Activated effector memory CD4-positive, alpha-beta T cell treated with Interleukin-2 at 50 U/mL for 16 hours (primary cell): ENCODE measurements around the gene CHP1.
A peak's percentile ranks its signal among the peaks of the same experiment; 100 is the strongest.
"Not testable (repeated sequence)": the region's sequence is repeated elsewhere in the genome, so short reads cannot be mapped to it uniquely, and the experiment has no call there.

Experiments used
- DNase-seq: peaks from one replicate; pipeline ENCODE4 v3.0.0-alpha.2; 2020

CHP1 gene

DNA sequence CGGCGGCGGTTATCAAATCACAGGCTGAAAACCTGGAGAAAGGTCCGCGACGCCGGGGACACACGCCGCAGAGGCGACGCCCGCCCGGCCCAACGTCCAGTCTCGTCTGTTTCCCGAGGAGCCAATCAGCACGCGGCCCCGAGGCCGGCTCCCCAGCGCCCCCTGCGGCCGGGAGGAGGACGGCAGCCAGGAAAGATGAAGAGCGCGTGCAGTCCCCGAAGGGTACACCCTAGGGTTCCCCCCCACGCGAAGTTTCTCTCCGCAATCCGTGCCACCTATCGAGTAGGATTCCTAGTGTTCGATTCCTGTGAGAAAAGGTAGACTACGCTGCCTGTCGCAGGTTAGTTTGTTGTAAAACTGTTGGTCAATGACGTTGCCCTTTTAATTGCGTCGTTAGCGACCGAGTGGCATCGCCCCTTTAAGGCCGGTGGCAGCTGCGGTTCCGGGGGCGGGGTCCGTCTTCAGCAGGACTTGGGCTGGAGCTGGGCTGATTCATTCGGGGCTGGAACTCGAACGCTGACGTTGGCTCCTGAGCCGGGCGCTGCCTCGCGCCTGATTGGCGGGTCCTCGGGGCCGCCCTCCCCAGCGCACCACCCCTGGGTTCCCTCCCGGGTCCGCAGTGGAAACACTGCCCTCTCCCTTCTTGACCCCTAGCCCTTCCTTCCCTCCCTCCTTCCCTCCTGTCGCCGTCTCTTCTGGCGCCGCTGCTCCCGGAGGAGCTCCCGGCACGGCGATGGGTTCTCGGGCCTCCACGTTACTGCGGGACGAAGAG is at the start of gene CHP1, which contains the start of gene EXD1:
TSS of gene CHP1 (plus strand) at position 619 of the 772 bp plus-strand sequence. CDS start at position 734, 115 bp downstream.
TSS of gene EXD1 (minus strand) at position 108 of the 772 bp plus-strand sequence. CDS start 4,182 bp downstream, outside the sequence.
- peak; percentile 93 for DNase-seq

DNA sequence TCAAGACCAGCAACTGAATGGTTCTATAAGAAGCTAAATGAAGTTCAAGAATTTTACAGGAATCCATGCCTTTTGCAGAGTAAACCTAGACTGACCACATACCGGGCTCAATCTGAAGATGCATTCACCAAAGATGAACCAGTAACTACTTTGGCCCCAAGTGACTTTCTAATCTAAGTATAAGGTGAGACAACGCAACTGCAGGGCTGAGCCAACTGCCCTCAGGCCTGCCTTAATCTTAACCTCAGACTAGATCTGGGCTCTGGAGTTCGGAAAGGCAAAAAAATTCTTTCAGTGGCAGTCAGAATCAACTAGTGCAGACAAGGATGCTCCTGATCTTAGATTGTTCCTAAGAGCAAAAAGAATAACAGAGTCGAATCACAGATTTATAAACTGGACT is 48.8 kb upstream of the CHP1 start:
- no peak for DNase-seq

DNA sequence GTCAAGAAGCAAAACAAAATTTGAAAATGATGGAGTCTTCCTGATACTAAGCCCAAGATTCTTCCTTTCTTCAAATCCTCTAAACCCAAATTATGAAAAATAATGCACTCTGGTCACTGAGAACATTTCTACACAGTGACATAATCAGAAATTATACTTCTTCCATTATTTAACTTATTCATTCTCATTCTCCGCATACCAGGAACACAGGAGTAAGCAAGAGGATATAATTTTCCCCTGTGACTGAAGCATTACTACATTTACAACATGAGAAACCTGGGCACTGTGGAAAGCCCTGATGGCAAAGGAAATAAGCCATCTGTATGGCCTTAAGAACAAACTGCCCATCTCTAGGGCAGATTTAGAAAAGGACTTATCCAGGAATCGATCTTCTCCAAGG is 47.5 kb upstream of the CHP1 start:
- DNase-seq = no peak

DNA sequence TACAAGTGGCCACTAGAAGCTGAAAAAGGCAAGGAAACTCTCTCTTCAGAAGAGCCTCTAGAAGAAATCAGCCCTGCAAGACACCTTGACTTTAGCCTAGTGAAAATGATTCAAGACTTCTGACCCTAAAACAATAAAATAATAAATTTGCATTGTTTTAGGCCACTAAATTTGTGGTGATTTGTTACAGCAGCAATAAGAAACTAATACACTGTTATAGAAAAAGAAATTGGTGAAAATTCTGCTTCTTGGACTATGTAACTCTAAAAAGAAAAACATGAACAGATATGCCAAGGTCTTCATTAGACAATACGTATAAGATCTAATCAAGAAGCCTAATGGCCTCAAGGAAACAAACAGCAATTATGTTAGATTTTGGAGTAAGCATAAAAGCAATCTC is 36.6 kb upstream of the CHP1 start:
- no peak for DNase-seq

DNA sequence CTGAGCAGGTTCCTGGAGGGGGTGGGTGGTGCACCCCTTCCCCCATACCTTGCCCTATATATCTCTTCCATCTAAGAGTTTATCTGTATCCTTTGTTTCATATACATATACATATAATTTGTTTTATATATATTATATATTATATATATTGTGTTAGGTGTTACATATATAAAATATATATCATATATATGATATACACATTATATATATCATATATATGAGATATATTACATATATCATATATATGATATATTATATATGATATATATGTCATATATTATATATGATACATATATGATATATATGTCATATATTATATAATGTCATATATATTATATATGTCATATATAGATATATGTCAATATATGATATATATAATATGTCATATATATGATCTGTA is 31.6 kb upstream of the CHP1 start:
- no peak for DNase-seq

DNA sequence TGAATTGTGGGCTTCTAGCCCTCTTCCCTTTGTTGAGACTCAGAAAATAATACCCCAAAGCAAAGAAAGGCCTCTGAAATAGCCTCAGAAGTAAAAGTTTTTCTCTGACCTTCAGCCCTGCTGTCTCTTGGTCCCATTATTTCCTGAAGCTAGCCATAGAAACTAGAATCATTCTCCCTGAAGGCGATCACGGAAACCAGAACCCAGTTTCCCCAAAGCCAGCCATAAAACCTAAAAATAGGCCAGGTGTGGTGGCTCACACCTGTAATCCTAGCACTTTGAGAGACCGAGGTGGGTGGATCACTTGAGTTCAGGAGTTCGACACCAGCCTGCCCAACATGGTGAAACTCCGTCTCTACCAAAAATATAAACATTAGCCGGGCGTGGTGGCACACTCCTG is 27.7 kb upstream of the CHP1 start:
- DNase-seq = no peak

DNA sequence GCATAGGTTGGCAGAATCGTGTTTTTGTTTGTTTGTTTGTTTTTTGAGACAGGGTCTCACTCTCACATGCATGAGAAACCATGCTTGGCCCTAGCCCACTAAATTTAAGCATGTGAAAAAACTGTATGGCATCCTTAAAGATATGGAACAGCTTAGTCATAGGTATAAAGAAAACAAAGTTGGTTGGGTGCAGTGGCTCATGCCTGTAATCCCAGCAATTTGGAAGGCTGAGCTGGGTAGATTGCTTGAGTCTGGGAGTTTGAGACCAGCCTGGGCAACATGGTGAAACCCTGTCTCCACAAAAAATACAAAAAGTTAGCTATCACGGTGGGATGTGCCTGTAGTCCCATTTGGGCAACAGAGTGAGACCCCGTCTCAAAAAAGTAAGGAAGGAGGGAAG is 25.8 kb upstream of the CHP1 start:
- DNase-seq = no peak

DNA sequence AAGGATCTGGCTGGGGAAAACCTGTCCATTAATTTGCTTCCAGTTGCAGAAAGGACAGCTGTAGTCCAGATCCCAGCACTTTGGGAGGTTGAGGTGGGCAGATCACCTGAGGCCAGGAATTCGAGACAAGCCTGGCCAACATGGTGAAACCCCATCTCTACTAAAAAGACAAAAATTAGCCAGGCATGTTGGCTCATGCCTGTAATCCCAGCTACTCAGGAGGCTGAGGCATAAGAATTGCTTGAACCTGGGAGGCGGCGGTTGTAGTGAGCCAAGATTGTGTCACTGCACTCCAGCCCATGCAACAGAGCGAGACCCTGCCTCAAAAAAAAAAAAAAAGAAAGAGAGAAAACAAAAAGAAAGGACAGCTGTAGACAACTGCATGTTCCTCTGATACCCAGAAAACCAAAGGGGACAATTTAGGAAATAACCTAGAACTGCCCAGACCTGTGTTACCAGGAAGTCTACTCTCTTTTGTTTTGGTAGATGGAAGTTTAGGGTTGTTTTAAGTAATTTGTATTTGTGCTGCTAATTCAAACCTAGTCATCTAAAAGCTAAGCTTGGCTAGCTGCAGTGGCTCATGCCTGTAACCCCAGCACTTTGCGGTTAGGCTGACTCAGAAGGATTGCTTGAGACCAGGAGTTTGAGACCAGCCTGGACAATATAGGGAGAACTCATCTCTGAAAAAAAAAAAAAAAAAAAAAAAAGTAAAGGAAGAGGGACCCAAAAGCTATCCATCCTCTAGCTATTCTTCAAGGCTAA is 23.2 kb upstream of the CHP1 start:
- DNase-seq = no peak

DNA sequence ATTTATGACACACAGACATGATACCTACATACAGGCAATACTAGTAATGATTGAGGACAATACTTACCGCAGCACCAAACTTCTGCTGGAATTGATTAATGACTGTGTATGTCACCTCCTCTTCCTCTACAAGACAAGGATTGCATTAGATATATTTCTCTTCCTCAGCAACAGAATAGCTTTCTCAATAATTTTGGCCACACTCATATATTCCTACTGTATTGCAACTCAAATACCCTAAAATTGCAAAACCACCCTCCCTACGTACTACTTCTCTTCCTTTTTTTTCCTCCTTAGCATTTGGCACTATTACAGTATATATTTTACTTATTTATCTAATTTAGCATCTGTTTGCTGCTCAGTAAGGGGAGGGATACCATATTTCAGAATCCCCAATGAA is 15.4 kb upstream of the CHP1 start:
- no peak for DNase-seq

DNA sequence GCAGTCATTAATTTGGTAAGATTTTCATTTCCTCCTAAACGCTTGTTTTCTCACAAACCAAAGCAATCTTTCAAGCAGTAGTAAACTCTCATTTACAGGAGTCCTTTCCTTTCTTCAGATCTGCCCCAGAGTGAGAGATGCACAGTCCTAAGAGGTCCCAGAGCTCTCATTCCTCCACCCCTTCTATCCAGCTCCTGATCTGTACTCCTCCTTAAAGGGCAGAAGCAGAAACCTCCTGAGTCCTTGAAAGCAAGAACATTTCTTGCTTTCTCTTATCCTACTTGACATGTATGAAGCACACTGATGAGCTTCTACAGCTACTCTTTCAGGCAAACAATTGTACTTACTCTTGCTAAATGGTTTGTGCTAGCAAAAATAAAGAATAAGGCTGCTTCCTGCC is 12.2 kb upstream of the CHP1 start:
- DNase-seq = no peak

DNA sequence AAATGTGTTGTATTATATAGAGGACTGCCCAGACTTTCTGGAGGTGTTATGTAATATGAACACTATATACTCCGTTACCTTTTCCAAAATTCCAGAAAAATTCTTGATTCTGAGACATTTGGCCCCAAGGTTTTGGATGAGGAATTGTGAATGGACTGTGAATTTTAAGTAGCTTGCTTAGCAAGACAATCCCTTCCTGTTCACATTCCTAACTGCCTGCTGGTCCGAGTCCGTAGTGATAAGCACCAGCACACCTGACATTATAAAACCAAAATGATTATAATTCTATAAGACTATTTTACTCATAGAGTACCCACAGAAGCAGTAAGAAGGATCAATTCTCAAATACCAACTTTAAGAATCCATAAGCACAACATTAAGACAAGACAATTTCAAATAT is 11.7 kb upstream of the CHP1 start:
- no peak for DNase-seq

DNA sequence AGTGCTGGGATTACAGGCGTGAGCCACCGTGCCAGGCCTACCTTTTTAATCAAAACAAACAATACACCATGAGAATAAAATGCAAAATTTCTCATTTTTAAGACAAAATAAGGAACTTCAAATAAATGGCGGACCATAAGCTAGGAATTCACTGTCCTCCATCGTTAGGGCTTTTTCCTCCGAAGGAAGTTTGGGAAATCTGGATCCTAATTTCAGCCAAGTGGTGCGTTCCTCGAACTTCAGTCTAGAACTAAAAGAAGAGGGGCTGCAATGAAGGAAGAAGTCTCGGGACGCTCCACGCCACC is 771 bp upstream of the CHP1 start:
- DNase-seq = no peak

DNA sequence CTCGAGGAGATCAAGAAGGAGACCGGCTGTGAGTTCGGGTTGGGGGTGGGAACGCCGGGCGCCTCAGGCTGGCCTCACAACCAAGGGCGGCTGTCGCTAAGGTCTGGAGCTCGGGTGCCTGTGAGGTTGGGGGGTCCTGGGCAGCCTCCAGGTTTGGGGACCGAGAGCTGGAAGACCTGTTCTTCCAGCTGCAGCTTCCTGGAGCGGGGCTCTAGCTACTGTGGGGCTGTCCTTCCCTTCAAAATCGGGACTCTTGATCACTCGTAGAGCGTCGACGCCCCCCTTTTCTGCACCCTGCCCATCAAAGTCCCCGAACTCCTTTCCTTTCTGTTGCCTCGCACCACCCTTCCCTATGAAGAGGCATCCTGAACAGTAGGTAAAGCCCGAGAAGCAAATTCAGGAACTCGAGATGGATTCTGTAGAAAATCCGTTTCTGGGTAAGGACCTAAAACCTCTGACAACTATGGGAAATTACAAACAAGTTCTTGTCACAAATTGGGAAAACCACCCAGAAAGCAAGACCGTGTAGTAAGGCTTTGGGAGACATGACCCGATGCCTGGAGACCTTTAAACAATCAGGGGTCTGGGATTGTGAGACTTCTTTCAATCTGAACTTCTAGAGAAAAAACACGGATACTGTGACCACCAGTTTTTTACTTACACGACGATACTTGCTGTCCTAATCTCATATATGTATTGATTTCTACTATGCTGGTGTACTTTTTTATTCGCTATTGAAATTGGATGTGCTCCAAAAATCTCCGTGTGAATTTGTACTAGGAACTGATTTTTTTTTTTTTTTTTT is 556 bp downstream of the CHP1 start:
- no peak for DNase-seq

DNA sequence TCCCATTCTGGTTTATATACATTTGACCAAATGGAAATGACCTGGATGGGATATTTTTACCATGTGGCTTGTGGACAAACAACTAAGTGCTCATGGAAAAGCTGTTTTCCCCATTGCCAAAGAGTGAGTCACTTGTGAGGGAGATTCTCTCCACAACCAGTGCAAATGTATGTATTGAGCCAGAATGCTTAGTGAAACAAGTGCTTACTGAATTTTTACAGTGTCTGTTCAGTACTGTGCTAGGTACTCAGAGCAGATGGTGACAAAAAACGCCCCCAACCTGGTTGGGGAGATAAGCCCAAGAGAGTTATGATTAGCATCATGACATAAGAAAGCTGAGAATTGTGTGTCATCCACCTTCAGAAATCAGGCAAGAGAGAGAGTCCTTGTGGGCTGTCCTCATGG is 2.3 kb downstream of the CHP1 start:
- DNase-seq = no peak

DNA sequence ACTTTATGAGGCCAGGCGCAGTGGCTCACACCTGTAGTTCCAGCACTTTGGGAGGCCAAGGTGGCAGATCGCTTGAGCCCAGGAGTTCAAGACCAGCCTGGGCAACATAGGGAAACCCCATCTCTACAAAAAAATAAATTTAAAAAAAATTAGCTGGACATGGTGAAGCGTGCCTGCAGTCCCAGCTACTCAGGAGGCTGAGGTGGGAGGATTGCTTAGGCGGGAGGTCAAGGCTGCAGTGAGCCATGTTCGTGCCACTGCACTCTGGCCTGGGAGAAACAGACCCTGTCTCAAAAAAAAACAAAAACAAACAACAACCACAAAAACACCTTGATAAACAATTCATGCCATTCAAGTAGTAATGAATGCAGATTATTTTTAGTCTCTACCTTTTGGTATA is 4.2 kb downstream of the CHP1 start:
- DNase-seq = not testable (repeated sequence)

DNA sequence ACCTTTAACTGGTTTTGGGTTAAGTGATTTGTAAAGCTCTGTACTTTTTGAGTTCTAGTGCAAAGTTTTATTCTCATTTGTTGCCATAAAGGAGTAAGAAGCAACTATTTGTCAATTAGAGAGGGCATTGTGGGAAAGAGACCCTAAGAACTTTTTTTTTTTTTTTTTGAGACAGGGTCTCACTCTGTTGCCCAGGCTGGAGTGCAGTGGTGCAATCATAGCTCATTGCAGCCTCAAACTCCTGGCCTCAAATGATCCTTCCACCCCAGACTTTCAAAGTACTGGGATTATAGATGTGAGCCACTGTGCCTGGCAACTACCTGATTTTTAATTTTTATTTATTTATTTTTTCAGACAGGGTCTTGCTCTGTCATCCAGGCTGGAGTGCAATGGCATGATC is 4.9 kb downstream of the CHP1 start:
- no peak for DNase-seq

DNA sequence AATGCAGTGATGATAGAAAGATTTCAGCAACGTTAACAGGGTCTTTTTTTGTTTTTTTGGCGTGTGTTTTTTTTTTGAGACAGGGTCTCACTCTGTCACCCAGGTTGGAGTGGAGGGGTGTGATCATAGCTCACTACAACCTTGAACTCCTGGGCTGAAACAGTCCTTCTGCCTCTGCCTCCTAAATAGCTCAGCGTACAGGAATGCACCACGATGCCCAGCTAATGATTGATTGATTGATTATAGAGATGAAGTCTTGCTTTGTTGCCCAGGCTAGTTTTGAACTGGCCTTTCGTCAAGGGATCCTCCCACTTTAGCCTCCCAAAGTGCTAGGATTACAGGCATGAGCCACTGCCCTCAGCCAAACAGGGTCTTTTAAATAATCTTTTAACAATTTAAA is 7.0 kb downstream of the CHP1 start:
- DNase-seq = no peak

DNA sequence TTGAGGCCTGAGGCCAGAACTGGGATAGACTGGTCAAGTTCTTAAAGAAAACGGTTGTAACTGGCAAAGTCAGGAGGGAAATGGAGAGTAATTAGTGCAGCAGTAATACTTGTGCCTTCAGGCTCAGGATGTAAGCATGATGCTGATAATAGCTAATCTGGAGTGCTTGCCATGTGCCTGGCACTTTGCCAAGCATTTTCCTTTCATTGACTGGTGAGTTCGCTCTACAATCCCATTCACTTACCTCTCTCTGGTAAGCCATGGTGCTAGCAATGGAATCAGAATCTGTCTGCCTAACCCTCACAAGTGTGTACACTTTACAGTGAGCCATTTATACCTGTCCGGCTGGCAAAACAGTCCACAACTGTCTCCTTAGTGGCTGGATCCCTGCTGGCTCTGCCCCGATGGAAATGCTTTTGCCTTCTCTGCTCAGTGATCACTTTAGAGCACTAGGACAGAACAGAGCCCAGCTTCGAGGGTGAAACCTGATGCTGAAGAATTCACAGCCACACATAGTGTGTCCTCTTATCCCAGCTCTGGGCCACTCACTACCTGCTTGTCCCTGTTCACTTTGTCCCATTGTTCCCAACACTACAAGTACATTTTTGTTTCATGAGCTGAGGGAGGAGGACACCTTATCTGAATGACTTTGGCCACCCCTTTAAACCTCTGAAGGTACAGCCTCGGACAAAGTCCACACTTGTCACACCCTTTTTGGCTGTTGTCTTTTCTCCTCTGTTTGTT is 10.3 kb downstream of the CHP1 start:
- no peak for DNase-seq

DNA sequence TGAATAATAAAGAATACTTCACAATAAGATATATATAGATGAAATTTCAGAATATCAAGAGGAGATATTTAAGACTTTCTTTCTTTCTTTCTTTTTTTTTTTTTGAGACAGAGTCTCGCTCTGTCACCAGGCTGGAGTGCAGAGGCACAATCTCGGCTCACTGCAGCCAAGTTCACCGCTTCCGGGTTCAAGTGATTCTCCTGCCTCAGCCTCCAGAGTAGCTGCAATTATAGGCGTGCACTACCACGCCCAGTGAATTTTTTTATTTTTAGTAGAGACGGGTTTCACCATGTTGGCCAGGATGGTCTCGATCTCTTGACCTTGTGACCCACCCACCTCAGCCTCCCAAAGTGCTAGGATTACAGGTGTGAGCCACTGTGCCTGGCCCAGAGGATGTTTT is 19.7 kb downstream of the CHP1 start:
- not testable (repeated sequence) for DNase-seq

DNA sequence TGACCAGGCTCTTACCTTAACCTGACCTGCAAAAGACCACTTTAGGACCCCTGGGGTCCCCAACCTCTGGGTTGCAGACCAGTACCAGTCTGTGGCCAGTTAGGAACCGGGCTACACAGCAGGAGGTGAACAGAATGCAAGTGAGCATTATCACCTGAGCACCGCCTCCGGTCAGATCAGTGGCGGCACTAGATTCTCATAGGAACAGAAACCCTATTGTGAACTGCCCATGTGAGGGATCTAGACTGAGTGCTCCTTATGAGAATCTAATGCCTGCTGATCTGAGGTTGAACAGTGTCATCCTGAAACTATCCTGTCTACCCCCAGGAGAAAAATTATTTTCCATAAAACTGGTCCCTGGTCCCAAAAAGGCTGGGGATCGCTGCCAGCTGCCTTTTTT is 20.3 kb downstream of the CHP1 start:
- DNase-seq = no peak

DNA sequence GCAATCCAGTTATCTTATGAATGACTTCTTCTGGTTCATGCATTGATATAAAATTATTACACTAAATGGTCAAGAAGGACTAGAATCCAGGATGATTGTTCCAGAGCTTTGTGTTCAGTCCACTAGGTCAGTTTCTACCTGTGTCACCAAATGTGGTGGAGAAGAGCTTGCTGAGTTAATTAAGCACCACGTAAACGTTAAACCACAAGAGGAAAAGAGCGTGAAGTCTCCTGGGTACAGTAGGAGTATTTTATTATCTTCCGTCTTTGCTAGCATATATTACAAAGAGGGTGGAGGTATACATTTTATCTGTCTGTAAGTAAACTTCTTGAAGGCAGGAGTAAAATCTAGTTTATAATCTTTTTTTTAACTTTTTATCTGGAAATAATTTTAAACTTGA is 23.5 kb downstream of the CHP1 start:
- no peak for DNase-seq

DNA sequence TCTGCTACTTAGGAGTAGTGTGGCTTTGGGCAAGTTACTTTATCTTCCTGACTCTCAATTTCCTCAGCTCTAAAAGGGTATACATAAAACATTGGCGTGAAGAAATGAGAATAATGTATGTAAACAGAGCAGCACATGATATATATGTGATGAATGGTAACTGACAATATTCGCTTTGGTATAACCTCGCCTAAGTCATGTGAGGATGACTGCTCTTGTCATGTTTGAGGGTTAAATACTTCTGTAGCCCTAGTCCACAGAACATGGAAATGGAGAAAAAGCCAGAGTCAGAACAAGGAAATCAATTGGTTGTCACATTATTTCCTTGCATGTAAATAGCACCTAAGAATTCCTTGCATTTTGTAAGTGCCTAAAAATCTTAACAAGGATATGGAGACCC is 25.0 kb downstream of the CHP1 start:
- no peak for DNase-seq

DNA sequence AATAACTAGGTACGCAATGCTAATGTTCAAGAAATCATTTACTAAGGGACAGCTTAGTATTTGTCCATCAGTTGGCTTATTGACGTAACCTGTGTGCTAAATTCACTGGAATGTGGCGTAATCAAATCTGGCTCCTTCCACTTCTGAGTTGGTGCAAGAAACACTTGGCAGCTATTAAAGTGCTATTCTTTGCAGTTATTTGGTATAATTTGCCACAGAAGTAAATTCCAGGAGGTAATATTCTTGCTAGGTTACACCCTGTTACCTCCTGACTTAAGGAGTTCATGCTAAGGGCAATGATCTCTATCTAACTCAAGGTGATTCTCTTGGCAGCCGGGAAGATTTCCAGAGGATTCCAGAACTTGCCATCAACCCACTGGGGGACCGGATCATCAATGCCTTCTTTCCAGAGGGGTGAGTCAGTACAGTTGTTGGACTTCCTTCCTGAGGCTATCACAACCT is 25.5 kb downstream of the CHP1 start:
- DNase-seq = no peak
